ENCODE results near the gene SESTD1.

- TF ChIP-seq CTCF (conservative IDR thresholded peaks at IDR 0.05 in 1 of 2, IDR thresholded peaks at IDR 0.05 in 1 of 2; ENCODE audit: low read depth in 1 of 2, low read length in 2 of 2) (no peak), EZH2 (IDR thresholded peaks at IDR 0.05; ENCODE audit: low read length, missing control alignments) (no peak)
Observed at GRCh38 chr2:179222076-179222475, 42.6 kb downstream of the SESTD1 start.

Data from fibroblast of lung (primary cell).